ENCODE data around the gene FRAS1.

GRCh38 chr4:78092850-78093249 is 35.7 kb downstream of the FRAS1 start:
- TF ChIP-seq CTCF (IDR thresholded peaks at IDR 0.05), result no peak
- TF ChIP-seq POLR2A (IDR thresholded peaks at IDR 0.05), result no peak

Measured in Peyer's patch (tissue), 4 donors.